8988T (cell line): ENCODE results near the gene GDF2.

Experiments
- DNase-seq: peaks from one replicate; pipeline ENCODE4 v3.0.0; 2011

GDF2 gene

GRCh38 chr10:47356708-47357107, 34.5 kb downstream of the GDF2 start:
- no peak for DNase-seq

GRCh38 chr10:47357131-47357582, 34.9 kb downstream of the GDF2 start:
- no peak for DNase-seq

GRCh38 chr10:47357911-47358310, 35.7 kb downstream of the GDF2 start:
- no peak for DNase-seq

DNA sequence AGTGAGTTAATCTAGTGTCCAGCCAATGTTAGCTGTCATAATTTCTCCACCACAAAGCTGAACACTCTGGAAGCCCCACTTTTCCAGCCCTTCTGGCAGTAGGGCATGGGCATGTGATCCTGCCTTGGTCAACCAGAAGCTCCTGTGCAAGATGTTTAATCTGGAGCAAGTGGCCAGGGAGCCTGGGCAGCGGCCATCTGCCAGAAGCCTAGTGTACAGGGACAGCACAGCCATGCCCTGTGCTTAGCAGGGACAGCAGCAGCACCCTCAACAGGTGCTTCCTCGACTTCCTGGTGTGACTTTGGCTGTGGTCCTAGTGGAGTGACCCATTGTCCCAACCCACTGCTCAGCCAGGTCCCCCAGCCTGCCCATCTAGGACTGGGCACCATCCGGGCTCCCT, 36.2 kb downstream of the GDF2 start:
- no peak for DNase-seq

- DNase-seq: no peak
Observed at GRCh38 chr10:47359101-47359500, 36.8 kb downstream of the GDF2 start.

- no peak for DNase-seq
Observed at GRCh38 chr10:47359626-47360418, 37.6 kb downstream of the GDF2 start.

DNA sequence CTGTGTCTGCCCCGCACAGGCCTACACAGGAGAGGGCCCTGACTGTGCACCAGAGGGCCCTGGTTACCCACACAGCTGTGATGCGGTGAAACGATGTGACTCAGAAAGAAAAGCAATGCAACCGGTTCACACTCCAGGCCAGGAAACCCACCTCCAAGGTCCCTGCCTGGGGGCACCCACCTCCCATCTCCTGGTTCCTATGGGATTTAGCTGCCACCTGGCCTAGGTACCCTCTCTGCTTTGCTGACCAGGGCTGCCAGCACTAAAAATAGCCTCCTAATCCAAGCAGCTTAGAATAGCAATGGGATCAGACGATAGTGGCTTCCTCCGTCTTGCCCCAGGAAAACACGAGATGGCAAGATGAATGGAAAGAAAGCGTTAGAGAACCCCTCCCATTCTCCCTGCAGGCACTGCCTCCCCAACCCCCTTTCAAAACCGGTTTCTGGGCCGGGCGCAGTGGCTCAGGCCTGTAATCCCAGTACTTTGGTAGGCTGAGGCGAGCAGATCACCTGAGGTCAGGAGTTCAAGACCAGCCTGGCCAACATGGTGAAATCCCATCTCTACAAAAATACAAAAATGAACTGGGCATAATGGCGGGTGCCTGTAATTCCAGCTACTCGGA, 38.3 kb downstream of the GDF2 start:
- no peak for DNase-seq

- peak; percentile 77 for DNase-seq
Observed at GRCh38 chr10:47361293-47361692, 39.0 kb downstream of the GDF2 start.

GRCh38 chr10:47362199-47362598, 39.9 kb downstream of the GDF2 start:
- DNase-seq: no peak

DNA sequence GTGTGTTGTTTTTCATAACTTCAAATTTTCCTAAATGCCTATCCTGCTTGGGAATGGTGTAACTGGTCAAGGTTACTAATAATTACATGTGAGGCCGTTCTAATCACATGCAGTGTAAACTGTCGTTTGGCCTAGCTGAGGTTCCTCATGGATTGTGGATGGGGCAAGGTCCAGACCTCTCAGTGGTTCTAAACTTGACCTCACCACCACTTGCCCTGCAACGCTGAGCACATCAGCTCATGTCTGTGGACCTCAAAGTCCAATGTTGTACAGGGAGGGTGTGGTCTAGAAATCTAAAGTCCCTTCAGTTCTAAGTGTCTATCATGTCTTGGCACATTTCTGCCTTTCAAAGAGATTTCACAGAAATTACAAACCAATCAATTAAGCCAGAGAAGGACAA, 41.5 kb downstream of the GDF2 start:
- no peak for DNase-seq

- no peak for DNase-seq
Observed at GRCh38 chr10:47364366-47364765, 42.1 kb downstream of the GDF2 start.

GRCh38 chr10:47364911-47365310, 42.7 kb downstream of the GDF2 start:
- DNase-seq: no peak

DNA sequence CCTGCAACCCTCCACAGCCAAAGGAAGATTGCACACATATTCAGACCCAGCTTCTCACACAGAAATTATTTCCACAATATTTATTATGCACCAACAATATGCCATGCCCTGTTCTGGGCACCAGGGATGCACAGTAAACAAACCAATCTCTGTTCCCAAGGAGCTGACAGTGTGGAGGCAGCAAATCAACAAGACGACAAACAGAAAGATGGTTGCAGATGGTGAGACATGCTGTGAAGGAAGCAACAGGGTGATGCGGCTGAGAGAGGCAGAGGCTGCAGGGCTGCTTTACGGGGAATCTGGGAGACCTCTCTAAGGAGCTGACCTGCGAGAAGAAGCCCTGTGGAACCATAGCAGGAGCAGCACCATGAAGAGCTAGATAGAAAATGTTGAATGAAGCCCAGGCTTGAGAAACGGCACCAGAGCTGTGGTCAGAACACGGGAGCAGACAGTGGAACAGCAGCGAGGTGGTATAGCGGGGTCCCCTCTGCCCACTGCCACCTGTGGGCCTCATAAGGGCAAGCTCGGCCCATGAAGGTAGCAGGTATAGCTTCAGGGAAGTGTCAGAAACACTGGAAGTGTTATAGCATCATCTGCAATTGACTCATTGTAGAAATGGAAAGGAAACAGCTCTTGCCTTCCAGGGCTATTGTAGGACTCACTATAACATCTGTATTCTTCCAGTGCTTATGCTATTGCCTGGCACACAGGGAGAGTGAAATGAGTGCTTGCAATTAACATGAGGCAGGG, 43.4 kb downstream of the GDF2 start:
- no peak for DNase-seq

DNA sequence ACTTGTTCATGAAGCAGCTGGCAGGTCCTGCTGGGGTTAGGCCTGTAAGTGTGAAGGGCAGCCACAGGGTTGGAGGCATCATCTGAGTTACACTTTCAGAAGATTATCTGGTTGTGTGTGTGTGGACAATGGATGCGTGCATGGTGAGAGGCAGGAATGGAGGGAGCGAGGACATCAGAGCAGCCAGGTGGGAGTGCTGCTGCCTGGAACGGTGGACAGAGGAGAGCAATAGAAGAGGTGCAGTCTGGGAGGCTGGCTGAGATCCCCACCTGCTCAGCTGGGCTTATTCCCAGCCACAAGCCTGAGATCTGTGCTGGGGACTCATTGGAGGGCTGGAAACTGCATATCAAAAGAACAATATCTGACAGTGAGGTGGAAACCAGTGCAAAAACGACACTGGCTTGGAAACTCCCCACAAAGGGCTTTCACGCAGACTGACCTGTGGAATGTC, 44.0 kb downstream of the GDF2 start:
- no peak for DNase-seq

DNA sequence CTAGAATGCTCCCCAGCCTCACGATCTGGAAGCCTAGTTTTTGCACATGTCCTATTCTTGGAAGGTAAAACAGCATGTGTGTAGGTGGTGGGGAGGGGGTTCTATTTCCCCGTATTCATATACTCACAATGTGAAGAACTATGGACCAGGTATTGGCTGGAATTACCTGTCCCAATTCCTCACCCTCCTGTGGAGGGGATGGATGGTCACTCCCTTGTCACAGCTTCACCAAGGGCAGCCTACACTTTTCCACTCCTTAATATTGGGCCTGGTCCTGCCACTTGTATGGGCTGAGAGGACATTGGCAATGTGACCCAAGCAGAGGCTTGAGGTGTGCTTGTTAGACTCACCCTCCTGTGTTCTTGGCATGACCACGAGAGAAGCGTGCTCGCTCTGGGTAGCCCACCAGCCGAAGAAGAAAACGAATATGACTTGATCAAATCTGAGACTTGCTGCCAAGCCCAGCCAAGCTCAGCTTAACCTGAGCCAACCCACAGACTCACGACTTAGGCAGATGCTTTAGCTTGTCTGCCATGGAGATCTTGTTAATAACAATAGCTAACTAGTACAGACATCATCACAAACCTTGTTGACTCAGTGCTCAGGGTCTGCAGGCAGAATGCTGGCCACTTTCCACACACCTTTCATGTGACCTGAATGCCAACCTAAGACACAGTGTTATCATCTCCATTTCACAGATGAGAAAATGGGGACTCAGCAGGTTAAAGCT, 44.6 kb downstream of the GDF2 start:
- DNase-seq: no peak

DNA sequence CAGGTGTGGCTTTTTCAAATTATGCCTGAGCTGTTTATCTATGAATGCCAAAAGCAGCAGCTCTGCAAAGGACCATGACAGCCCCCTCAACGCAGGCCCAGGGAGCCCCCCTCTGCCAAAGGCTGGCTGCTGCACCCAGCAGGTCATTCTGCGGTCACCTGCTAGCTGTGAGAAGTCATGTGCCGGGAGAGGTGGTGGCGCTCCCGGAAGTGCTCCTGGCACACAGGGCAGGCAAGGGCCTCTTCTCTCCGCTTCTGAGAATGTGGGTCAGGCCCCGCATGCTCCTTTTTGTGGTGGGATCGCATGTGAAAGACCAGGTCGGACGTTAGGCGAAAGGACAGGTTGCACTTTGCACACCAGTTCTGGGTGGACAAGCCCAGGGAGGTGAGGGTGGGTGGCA, 45.4 kb downstream of the GDF2 start:
- DNase-seq: no peak

DNA sequence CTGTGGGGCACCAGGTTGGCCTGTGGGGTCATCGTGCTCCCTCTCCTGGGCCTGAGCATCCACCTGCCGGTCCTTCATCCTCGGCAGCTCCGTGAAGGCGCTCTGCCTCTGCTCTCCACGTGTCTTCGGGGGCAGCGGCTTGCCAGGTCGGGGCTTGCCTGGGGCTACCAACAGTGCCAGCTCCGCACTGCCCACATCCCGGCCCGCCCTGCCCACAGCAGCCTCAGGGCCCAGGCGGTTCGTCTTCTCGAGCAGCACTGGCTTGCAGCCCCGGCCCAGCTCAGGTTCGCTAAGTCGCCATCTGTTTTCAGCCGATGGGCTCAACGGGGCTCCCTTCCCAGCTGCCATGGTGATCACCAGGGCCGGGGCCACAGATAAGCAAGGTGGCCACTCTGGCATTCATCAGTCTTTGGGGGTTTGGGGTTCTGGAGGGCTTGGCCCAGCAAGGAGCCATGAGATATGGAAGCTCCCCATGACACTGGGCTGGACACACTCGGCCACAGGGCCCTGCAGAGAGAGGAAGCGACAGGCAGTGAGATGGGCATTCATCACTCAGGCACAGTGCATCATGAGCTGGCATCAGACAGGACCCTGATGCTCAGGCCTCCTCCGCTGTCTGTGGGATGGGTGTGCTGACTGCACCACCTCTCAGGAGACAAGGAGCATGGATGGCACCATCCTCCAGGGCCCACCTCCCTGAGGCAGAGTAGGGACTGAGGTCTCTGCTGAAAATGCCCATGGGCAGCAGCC, 46.4 kb downstream of the GDF2 start:
- DNase-seq: no peak

DNA sequence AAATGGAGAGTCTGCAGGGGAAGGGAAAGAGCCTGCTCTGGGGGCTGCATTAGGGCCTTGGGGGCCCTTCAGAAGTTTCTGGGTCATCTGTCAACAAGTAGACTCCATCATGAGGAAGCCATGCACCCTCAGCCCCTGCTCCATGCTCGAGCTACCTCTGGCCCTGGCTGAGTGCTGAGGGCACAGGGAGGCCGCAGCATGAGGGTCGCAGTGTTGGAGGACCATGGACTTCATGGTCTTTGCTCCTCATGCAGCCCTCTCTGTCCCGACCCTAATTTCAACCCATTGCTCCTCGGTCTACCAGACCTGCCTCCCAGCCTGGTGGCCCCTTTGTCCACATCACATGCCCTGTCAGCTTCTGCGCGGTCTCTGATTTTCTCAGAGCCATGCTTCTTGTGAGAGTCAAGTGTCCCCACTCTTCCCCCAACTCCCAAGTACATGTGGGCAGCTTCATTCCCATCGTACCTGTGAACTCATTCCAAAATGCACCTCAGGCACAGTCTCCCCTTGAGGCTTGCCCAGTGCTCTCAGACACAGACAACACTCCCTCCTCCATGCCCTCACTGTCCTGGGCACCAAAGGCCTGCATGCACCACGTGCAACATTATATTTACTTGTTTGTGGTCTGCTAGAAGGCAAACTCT, 47.1 kb downstream of the GDF2 start:
- DNase-seq: peak; percentile 9

DNA sequence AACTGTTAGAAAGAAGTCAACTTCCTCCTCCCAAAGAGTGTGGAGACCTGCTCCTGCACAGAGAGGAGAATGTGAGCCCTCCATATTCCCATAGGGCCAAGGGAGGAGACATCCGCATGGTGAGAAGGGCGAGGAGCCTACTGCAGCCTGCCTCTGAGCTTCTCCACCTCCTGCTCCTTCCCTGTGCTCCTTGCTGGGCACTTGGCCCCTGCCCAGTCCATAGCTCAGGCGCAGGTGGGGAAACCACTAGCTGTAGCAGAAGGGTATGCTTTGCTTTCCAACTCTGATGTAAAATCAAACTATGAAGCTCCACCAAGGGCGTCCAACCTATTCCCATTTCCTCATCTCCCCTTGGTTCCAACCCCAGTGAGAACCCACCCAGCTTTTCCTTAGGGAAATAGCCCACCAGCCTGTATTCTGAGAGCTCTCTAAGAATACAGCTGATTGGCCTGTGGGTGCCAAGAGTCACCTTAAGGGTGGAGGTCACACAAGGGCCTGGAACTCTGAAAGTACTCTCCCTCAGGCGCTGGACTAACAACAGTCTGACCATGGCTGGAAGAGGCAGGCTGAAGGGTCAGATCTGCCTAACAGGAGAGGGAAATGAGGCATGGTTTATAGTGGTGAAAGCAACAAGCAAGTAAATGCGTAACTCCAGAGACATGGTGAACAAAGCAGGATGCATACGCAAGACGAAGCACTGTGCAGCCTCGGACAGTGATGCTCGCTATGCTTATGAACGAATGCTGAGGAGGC, 47.9 kb downstream of the GDF2 start:
- DNase-seq: peak; percentile 6

- DNase-seq: peak; percentile 2
Observed at GRCh38 chr10:47370878-47371277, 48.6 kb downstream of the GDF2 start.
